LNCaP clone FGC (cell line): ENCODE measurements around the gene TXNRD1.
"Not testable (repeated sequence)": the region's sequence is repeated elsewhere in the genome, so short reads cannot be mapped to it uniquely, and the experiment has no call there.

Experiments
- DNase-seq: peaks from one replicate; pipeline ENCODE4 v3.0.0-alpha.2; 2011; ENCODE audit warnings: low read depth
- H3K4me3 ChIP-seq: 2 replicates; pipeline ENCODE4 v1.5.1; 2011; ENCODE audit warnings: mild to moderate bottlenecking, low read depth, low read length, control low read depth
- CTCF ChIP-seq: IDR thresholded peaks from 2 replicates; pipeline ENCODE4 v1.5.1; 2012; ENCODE audit warnings: mild to moderate bottlenecking; ENCODE audit not compliant: control insufficient read depth, insufficient read depth; ENCODE audit errors: extremely low read depth

The TXNRD1 gene

GRCh38 chr12:104249898-104250297, 34.3 kb downstream of the TXNRD1 start:
- no peak for TF ChIP-seq CTCF
- DNase-seq: no peak
- H3K4me3 ChIP-seq: no peak overlapping the region

- no peak for TF ChIP-seq CTCF
- H3K4me3 ChIP-seq: no peak overlapping the region
- DNase-seq: no peak
Observed at GRCh38 chr12:104250366-104251125, 35.0 kb downstream of the TXNRD1 start.

DNA sequence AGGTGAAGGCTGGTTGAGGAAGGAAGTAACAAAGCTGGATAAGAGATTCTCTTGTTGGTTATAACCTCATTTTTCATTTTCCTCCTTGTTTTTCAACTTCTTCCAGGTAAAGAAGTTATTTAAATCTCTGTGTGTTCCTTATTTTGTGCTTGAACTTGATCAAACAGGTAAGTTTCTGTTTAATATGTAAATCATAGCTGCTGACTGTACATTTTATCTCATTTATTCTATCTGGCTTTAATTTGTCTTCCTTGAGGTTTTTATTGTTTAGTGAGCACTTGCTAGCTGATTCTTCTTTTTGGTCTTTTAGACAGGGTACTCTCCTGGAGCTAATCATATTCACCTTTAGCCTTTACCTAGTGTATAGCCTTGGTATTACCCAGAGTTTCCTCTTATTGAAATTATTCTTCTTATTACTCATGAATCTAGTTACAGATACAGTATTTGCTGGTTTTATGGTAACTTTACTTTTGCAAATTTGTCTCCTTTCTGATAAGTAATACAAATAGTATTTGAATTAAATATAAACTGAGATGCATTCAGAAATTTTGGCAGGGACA, 42.4 kb downstream of the TXNRD1 start:
- no peak for TF ChIP-seq CTCF

GRCh38 chr12:104258476-104259067, 43.0 kb downstream of the TXNRD1 start:
- DNase-seq: no peak
- H3K4me3 ChIP-seq: no peak overlapping the region
- TF ChIP-seq CTCF: no peak

More for the DNA sequence above, 42.4 kb downstream of the TXNRD1 start:
- DNase-seq: no peak
- no peak overlapping the region for H3K4me3 ChIP-seq

- H3K4me3 ChIP-seq: no peak overlapping the region
- TF ChIP-seq CTCF: no peak
- no peak for DNase-seq
Observed at GRCh38 chr12:104263026-104263425, 47.4 kb downstream of the TXNRD1 start.

DNA sequence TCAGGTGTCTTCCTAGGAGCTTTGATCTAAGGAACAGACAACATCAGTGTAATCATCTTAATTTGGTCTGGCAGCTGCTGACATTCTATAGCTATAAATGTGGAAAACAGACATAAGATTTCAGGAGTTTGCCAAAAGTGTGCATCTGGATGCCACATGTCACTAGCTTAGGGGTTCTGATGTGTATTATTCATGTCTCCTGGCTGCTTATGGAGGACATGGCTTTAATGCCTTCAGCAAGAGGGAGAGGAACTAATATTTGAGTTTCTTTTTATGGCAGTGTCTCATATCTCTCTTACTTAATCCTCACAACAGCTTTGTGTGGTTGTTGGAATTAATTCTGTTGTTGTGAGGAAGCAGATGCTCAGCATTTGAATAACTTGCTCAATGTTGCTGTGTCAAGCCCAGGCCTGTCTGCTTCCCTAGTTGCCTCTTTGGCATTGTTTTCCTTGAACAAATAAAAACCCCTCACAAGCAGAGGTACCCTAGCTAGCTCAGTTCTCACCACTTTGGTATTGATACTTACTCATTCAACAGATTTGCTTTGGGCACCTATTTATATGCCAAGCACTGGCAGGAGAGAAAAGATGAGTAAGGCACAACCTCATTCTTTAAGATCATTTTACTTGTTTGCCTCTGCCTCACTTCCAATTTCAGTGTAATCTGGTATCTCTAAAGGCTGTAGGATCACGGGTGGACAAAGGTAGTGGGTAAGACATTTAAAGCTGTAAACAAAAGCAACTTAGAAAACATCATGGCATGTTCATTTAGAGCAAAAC, 48.2 kb downstream of the TXNRD1 start:
- TF ChIP-seq CTCF: no peak
- no peak overlapping the region for H3K4me3 ChIP-seq
- DNase-seq: no peak

DNA sequence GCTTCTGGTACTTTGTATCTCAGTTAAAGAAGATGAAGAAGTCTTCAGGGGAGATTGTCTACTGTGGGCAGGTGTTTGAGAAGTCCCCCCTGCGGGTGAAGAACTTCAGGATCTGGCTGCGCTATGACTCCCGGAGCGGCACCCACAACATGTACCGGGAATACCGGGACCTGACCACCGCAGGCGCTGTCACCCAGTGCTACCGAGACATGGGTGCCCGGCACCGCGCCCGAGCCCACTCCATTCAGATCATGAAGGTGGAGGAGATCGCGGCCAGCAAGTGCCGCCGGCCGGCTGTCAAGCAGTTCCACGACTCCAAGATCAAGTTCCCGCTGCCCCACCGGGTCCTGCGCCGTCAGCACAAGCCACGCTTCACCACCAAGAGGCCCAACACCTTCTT, 49.9 kb downstream of the TXNRD1 start:
- DNase-seq, H3K4me3 ChIP-seq: not testable (repeated sequence)
